CD14-positive monocyte (primary cell): ENCODE results near the gene TTC39A. TPM values are rescaled to one million over a fixed set of nuclear protein-coding genes. Genes with fewer than 3 reads are reported as not detected.

Experiments
- DNase-seq, 3 donors: peaks; one replicate each; pipeline ENCODE4 v3.0.0-alpha.2; 2011 to 2022
- H2AFZ ChIP-seq: 2 replicates; pipeline ENCODE4 v1.6.0; 2012; ENCODE audit warnings: mild to moderate bottlenecking, low read depth, low read length, inconsistent platforms; ENCODE audit not compliant: insufficient read depth, poor library complexity, severe bottlenecking
- H3K27ac ChIP-seq, 2 donors: 1 replicate in 1 of 2; 2 replicates in 1 of 2; pipeline ENCODE4 v1.5.1; 2012 to 2013; ENCODE audit warnings: low read length in 2 of 2, control low read depth in 1 of 2, inconsistent platforms in 1 of 2, low read depth in 1 of 2, mild to moderate bottlenecking in 1 of 2
- H3K27me3 ChIP-seq, 2 donors: one replicate each; pipeline versions ENCODE4 v1.6.0 to v1.6.1; 2011 to 2013; ENCODE audit warnings: low read length in 2 of 2; ENCODE audit not compliant: control insufficient read depth in 2 of 2, insufficient read depth in 2 of 2
- H3K36me3 ChIP-seq, 2 donors: replicated peaks in 1 of 2; 1 replicate in 1 of 2; 2 replicates in 1 of 2; pipeline versions ENCODE4 v1.5.1 to v1.6.1; 2012 to 2013; ENCODE audit warnings: low read length in 2 of 2, control low read depth in 1 of 2, inconsistent platforms in 1 of 2, mild to moderate bottlenecking in 1 of 2; ENCODE audit not compliant: insufficient read depth in 2 of 2, control insufficient read depth in 1 of 2
- H3K4me1 ChIP-seq, 2 donors: 1 replicate in 1 of 2; 2 replicates in 1 of 2; pipeline versions ENCODE4 v1.5.1 to v1.6.1; 2012 to 2013; ENCODE audit warnings: low read length in 2 of 2, control low read depth in 1 of 2, inconsistent platforms in 1 of 2, mild to moderate bottlenecking in 1 of 2, moderate library complexity in 1 of 2; ENCODE audit not compliant: insufficient read depth in 2 of 2, control insufficient read depth in 1 of 2
- H3K4me2 ChIP-seq: replicated peaks from 2 replicates; pipeline ENCODE3; 2012; ENCODE audit warnings: low read length, moderate library complexity, mild to moderate bottlenecking; ENCODE audit not compliant: poor library complexity, severe bottlenecking; ENCODE audit errors: extremely low read depth
- H3K4me3 ChIP-seq, 3 experiments: fragments of 200-600 bp in 1 of 3; sonication (generic) in 1 of 3; replicated peaks in 1 of 3; 1 replicate in 2 of 3; 2 replicates in 1 of 3; pipeline ENCODE4 v1.5.1; 2011 to 2013; ENCODE audit warnings: low read length in 3 of 3, mild to moderate bottlenecking in 3 of 3, control low read depth in 2 of 3, low read depth in 2 of 3, inconsistent platforms in 1 of 3, moderate library complexity in 1 of 3
- H3K79me2 ChIP-seq: 2 replicates; pipeline ENCODE4 v1.6.0; 2012; ENCODE audit warnings: mild to moderate bottlenecking, control low read depth, inconsistent platforms, low read length, moderate library complexity; ENCODE audit not compliant: insufficient read depth
- H3K9ac ChIP-seq: 2 replicates; pipeline ENCODE4 v1.6.0; 2017; ENCODE audit warnings: low read length, mild to moderate bottlenecking; ENCODE audit not compliant: insufficient read depth, poor library complexity, severe bottlenecking
- H3K9me3 ChIP-seq, 2 donors: replicated peaks in 1 of 2; 1 replicate in 1 of 2; 2 replicates in 1 of 2; pipeline versions ENCODE4 v1.5.1 to v1.6.1; 2012 to 2013; ENCODE audit warnings: low read length in 2 of 2, control low read depth in 1 of 2; ENCODE audit not compliant: control insufficient read depth in 1 of 2, insufficient read depth in 1 of 2
- H4K20me1 ChIP-seq: 2 replicates; pipeline ENCODE4 v1.6.0; 2012; ENCODE audit warnings: mild to moderate bottlenecking, low read length, control low read depth, moderate library complexity; ENCODE audit not compliant: insufficient read depth
- H3K27ac Mint-ChIP-seq, 7 donors: one replicate each; pipeline ENCODE4 v1.8.0; 2020; ENCODE audit warnings: mild to moderate bottlenecking in 7 of 7, mixed read lengths in 7 of 7, moderate library complexity in 6 of 7, inconsistent platforms in 2 of 7
- H3K27me3 Mint-ChIP-seq, 3 donors: one replicate each; pipeline ENCODE4 v1.8.0; 2021 to 2022; ENCODE audit warnings: low read depth in 3 of 3, mild to moderate bottlenecking in 3 of 3, mixed read lengths in 3 of 3, moderate library complexity in 3 of 3, inconsistent platforms in 1 of 3
- H3K36me3 Mint-ChIP-seq, 2 donors: one replicate each; pipeline ENCODE4 v1.8.0; 2020; ENCODE audit warnings: mixed read lengths in 2 of 2, inconsistent platforms in 1 of 2, mild to moderate bottlenecking in 1 of 2
- H3K4me1 Mint-ChIP-seq: one replicate; pipeline ENCODE4 v1.8.0; 2020; ENCODE audit warnings: mild to moderate bottlenecking, mixed read lengths
- H3K4me3 Mint-ChIP-seq, 2 donors: one replicate each; pipeline ENCODE4 v1.8.0; 2020; ENCODE audit warnings: mild to moderate bottlenecking in 2 of 2, mixed read lengths in 2 of 2, moderate library complexity in 1 of 2
- H3K9me3 Mint-ChIP-seq, 7 donors: one replicate each; pipeline ENCODE4 v1.8.0; 2020 to 2022; ENCODE audit warnings: mixed read lengths in 7 of 7, mild to moderate bottlenecking in 6 of 7, moderate library complexity in 6 of 7, inconsistent platforms in 2 of 7
- CTCF ChIP-seq: fragments of 200-600 bp; IDR thresholded peaks from one replicate; pipeline ENCODE4 v1.8.0; 2022; ENCODE audit warnings: antibody characterized with exemption, mild to moderate bottlenecking
- WGBS: methylation state at CpG from one replicate; pipeline ENCODE4 v1.1.5; 2013; ENCODE audit warnings: missing lambda C conversion rate; ENCODE audit not compliant: insufficient coverage; 5-methylcytosine and 5-hydroxymethylcytosine counted together
- intact Hi-C, 2 donors: fragments of 100-400 bp; cut with micrococcal nuclease; formaldehyde crosslinking; loops; one replicate each; pipeline versions ENCODE4 v1.15.0 to v1.15.1; 2023
- polyA plus RNA-seq, 3 donors: library from polyadenylated mRNA; depleted of rRNA in 1 of 3; unstranded in 2 of 3; stranded (reverse) in 1 of 3; fragments of 300-500 nt in 2 of 3; fragments of >200 nt in 1 of 3; fragmentation: Illumina TruSeq in 2 of 3; gene quantifications; 1 replicate in 2 of 3; 2 replicates in 1 of 3; pipeline ENCODE4 v1.2.3, GENCODE V29; 2012 to 2021

The TTC39A gene
- polyA plus RNA-seq, 3 donors: 0.16 TPM; not detected in 2

GRCh38 chr1:51270751-51271150 lies 59.6 kb downstream of the TTC39A start:
- H3K4me3 ChIP-seq: no peak overlapping the region
- H3K79me2 ChIP-seq: peaks cover 45% of the 10 kb centered on the region
- peaks cover 32 to 34% of the 10 kb centered on the region in 2 donors for H3K4me1 ChIP-seq
- H2AFZ ChIP-seq: no peak overlapping the region
- DNase-seq: no peak
- H3K27ac ChIP-seq: no peak overlapping the region
- TF ChIP-seq CTCF: no peak
- intact Hi-C loops: loop anchor here in 1 of 2 donors (5.0 kb wide), 1 partner anchor 33 kb away; the partner anchor contains the start of gene RNF11
- peaks cover 18% of the 10 kb centered on the region for H4K20me1 ChIP-seq
- H3K27me3 Mint-ChIP-seq: no peaks in the 10 kb centered on the region
- H3K4me3 Mint-ChIP-seq: no peak overlapping the region
- peaks cover 34% of the 10 kb centered on the region for H3K4me1 Mint-ChIP-seq
- H3K27me3 ChIP-seq: no peaks in the 10 kb centered on the region
- peaks cover 42 to 43% of the 10 kb centered on the region in 2 donors for H3K36me3 Mint-ChIP-seq
- H3K4me2 ChIP-seq: no peak overlapping the region
- H3K9me3 ChIP-seq: no peaks in the 10 kb centered on the region
- no peak overlapping the region for H3K9ac ChIP-seq
- H3K36me3 ChIP-seq: peaks cover 24 to 40% of the 10 kb centered on the region in 2 donors
- no peak overlapping the region for H3K27ac Mint-ChIP-seq
- H3K9me3 Mint-ChIP-seq: peaks cover 0 to 1% (median 0%) of the 10 kb centered on the region in 7 donors

- H3K4me1 ChIP-seq: peaks cover 44 to 47% of the 10 kb centered on the region in 2 donors
- peak overlapping the region; percentile 78 to 97 (median 94) for H3K27ac Mint-ChIP-seq
These were observed 61.7 kb downstream of the TTC39A start for GRCh38 chr1:51268634-51269033.

More at GRCh38 chr1:51268634-51269033, 61.7 kb downstream of the TTC39A start:
- H3K36me3 ChIP-seq: peaks cover 18 to 32% of the 10 kb centered on the region in 2 donors
- H3K27me3 ChIP-seq: no peaks in the 10 kb centered on the region
- no peaks in the 10 kb centered on the region for H3K9me3 Mint-ChIP-seq
- H4K20me1 ChIP-seq: peaks cover 30% of the 10 kb centered on the region
- H2AFZ ChIP-seq: no peak overlapping the region
- peaks cover 64% of the 10 kb centered on the region for H3K79me2 ChIP-seq
- DNase-seq: peak in 1 of 3 donors; percentile 6
- H3K27me3 Mint-ChIP-seq: no peaks in the 10 kb centered on the region
- H3K4me2 ChIP-seq: peak overlapping the region; percentile 47
- intact Hi-C loops: no loop called here
- peak overlapping the region; percentile 41 for H3K9ac ChIP-seq
- H3K36me3 Mint-ChIP-seq: peaks cover 30 to 32% of the 10 kb centered on the region in 2 donors
- H3K27ac ChIP-seq: peak overlapping the region; percentile 12 to 90
- H3K9me3 ChIP-seq: no peaks in the 10 kb centered on the region
- H3K4me3 Mint-ChIP-seq: peak overlapping the region in 1 of 2 donors; percentile 59
- WGBS: no CpG with 5 or more reads among the region's 2 CpGs
- no peak for TF ChIP-seq CTCF
- H3K4me3 ChIP-seq: peak overlapping the region in 2 of 3 experiments; percentile 39 to 41
- H3K4me1 Mint-ChIP-seq: peaks cover 54% of the 10 kb centered on the region
